Fibroblast of skin of left biceps (primary cell): ENCODE results near the gene DLG5.

ENCODE experiments used
- DNase-seq, 2 experiments: peaks; one replicate each; pipeline ENCODE4 v3.0.0-alpha.2; 2013; ENCODE audit warnings: low read depth in 2 of 2

The DLG5 gene

DNA sequence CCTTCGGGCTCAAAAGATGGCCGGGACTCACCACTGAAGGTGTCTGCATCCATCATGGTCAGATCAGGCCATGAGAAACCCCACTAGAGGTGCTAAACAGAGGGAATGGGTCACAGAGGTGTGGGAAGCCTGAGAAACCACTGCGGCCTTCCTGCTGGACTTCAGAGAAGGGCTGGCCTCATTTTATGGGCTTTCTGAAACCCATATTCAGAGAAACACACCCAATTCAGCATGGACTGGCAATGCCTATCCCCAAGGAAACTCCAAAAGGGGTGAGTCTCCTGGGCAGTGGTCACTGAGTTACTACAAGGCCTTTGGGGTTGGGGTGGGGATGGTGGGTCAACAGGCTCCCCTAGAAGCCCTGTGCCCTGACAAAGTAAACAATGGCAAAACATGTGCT is 58.0 kb downstream of the DLG5 start:
- no peak for DNase-seq

DNA sequence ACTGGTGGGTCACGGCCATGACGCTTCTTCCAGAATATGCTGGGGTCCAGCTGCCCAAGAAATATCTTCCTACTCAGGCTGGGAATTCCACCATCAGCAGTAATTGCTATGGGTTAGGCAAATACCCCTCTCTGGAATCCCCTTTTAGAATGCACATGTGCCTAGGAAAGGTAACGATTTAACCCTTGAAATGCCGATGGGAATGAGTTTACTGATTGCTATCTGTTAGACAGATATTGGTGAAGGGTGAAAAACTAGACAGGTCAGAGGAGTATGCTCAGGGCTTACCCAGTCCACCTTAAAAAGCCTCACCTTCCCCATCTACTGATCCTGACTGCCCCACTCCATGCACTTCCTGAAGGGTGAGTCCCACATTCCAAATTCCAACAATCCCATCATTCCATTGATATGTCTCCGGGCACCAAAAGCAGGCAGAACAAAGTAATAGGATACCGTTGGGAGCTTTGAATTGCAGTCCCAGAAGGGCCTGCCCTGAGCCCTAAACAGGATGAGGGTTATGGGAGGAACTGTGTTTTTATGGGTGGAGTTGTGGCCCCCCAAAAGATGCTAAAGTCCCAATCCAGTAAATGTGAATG is 59.3 kb downstream of the DLG5 start:
- DNase-seq = no peak

GRCh38 chr10:77866598-77866997 is 60.0 kb downstream of the DLG5 start:
- DNase-seq = no peak

GRCh38 chr10:77865580-77866324 is 60.8 kb downstream of the DLG5 start:
- no peak for DNase-seq

GRCh38 chr10:77864151-77864851 is 62.3 kb downstream of the DLG5 start:
- DNase-seq = no peak

DNA sequence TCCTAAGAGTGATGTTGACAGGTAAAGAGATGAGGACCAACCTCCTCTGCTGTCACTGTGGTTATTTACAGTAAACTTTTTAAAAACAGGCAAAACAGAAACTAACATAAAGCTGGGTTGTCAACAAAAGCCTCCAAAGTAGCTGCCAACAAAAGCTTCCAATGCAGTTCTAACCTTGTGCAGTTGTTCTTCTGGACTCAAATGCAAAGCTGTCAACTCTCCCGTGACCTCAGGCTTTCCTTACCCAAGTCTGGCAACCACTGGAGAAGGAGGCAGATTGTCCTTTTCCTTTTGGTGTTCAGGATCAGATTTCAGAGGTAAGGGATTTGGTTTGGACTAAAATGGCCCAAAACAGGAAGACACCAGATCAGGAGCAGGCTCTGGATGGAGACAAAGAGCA is 63.1 kb downstream of the DLG5 start:
- DNase-seq = no peak

DNA sequence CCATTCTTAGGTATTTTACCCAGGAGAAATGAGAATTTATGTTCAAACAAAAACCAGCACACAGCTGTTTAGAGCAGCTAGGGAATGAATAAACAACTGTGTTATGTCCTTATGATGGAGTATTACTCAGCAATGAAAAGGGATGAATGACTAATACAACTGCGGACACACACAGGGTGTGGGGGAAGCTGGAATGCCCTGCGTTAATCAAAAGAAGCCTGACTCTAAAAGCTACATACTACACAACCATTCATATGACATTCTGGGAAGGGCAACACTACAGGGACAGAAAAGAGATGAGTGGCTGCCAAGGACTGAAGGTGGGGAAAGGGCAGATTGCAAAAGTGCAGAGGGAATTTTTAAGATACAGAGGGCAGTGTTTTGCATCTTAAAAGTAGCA is 64.0 kb downstream of the DLG5 start:
- no peak for DNase-seq

GRCh38 chr10:77861366-77861765 is 65.2 kb downstream of the DLG5 start:
- DNase-seq = no peak

GRCh38 chr10:77859865-77860282 is 66.7 kb downstream of the DLG5 start:
- DNase-seq = no peak

DNA sequence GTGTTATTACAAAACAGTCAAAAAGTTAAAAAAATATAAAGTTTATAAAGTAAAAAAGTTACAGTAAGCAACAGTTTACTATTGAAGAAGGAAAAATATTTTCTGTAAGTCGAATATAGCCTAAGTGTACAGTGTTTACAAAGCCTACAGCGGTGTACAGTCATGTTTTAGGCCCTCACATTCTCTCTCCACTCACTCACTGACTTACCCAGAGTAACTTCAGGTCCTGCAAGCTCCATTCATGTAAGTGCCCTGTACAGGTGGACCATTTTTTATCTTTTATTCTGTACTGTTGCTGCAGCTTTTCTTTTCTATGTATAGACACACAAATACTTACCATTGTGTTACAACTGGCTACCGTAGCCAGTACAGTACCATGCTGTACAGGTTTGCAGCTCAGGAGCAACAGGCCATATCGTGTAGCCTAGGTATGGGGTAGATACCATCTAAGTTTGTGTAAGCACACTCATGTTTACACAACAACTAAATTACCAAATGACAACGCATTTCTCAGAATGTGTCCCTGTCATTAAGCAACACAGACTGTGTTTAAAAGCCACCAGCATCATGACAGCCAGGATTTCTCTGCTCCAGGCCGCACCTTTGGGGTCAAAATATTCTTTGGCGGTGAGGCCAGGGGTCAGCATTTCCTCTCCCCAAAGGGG is 67.2 kb downstream of the DLG5 start:
- DNase-seq = no peak

- DNase-seq = no peak
These were observed 69.3 kb downstream of the DLG5 start for GRCh38 chr10:77857272-77857671.

DNA sequence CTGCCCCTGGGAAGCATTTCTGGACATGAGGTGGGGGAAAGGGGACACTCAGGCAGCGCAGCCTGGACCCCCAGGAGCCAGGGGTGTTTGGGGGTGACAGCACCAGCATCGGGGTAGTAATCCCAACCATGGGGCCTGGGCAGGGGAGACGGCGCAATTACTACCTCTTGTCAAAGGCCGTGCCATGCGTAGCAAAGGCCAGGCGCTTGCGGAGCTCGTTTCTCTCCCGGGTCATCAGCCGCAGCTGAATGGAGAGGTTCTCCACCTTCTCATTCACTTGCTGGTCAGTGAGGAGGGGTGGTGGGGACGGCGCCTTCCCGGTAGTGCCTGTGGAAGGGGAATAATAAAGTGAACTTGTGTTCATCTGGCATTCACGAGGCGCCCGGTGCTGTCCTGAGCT is 70.0 kb downstream of the DLG5 start:
- DNase-seq = no peak

- no peak for DNase-seq
These were observed 71.0 kb downstream of the DLG5 start for GRCh38 chr10:77855404-77856155.

GRCh38 chr10:77854115-77854514 is 72.4 kb downstream of the DLG5 start:
- DNase-seq = no peak

DNA sequence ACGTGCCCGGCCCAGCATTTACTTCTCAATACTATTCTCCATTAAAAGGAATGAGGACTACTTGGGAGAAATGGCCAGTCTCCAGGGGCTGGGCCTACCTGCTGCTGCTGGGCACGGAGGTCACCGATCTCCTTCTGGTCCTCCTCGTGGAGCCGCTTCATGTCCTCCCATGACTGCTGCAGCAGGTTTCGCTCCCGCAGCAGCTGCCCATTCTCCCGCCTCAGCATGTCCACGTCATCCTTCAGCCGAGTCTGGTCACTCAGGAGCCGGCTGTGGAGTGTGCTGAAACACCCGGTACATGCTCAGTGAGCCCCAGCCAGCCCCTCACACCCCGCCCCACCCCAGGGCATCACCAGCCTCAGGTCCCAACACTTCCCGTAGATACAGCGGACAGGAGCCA is 73.3 kb downstream of the DLG5 start:
- DNase-seq = no peak

GRCh38 chr10:77850620-77851231 is 75.8 kb downstream of the DLG5 start:
- DNase-seq = no peak

- DNase-seq = no peak
These were observed 77.4 kb downstream of the DLG5 start for GRCh38 chr10:77849039-77849664.

DNA sequence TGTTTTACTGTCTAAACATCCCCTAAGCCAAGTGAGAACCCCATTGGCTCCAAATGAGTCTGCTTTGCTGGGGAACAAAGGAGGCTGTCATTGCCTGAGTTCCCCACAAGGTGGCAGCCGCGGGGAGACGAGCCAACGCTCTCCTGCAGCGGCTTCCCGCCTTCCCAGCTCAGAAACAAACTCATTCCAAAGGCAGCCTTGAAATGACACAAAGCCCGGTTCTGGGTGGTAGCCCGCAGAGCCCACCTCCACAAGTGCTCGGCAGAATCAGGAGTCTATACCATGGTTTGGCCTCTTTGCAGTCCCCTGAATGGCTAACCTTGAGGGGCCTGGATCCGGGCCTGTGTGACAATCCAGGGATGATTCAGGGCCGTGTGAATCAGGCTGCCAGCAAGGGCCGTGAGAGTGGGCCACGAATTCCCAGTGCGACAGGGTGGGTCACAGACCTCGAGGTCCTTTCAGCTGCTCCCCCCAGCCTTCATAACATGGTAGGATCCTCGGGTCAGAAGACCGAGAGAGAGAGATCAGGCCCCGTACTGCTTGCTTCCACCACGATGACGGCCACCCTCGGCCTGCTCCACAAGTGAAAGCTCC is 79.7 kb downstream of the DLG5 start:
- peak; percentile 17 to 20 for DNase-seq

- DNase-seq = no peak
These were observed 81.1 kb downstream of the DLG5 start for GRCh38 chr10:77845451-77845850.

DNA sequence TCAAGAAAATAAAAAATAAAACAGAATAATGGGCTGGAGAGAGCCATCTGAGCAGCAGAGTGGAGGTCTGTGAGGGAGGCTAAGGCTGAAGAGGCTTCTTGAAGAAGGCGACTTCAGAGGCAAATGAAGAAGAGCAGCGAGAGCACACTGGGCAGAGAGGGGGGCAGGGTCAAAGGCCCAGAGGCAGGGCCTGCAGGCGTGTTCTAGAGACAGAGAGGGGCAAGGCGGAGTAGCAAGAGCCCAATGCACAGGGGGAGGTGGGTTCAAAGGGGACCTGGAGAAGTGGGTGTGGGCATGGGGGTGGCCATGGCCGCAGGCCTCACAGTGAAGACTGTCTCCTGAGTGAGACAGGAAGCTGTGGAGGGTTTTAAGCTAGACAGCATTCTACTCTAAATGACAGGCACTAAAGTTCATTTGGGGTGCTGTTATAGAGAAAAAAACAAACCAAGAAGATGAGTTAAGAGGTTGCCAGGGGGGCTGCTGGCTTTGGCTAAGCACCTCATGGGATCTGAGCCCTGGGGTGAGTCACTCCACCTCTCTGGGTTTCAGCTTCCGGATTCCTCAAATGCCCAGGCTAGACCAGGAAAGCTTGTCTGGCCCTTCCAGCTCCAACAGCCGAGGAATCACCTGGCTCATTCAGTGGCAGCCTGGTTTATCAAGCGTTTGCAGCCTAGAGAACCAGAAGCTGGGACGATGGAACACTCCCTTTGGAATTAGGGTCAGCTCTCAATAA is 81.7 kb downstream of the DLG5 start:
- DNase-seq = peak; percentile 31 to 42
